Measurements from ENCODE around the gene ITPR1. TPM values are rescaled to one million over a fixed set of nuclear protein-coding genes. Genes with fewer than 3 reads are reported as not detected.

ITPR1 gene
- total RNA-seq, 1 experiment from 2014 or later = 8.7 TPM

DNA sequence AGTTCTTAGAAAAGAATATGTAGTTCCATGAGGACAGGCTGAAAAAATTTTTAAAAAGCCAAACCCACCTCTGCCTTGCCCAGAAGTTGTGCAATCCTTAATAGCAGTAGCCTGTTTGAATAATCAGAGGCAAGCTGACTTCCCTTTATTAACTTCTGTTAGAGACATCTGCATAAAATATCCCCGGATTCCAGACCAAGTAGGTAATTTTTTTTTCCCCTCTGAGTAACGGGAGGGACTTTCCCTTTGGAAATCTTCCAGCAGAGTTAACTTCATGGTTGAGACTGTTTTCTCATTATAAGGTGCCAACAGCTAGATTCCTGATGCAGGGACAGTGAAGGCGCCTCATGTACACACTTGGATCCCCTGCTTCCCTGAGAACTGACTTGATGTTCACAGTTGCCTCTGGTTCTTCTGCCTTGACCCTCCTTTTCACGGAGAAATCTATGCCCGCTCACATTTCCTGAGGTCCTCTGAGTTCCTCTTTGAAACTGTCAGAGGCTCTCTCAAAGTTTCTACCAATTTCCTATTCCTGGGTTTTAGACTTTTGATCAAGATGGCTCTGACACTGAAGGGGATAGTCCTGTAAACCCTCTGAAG, 258.5 kb downstream of the ITPR1 start:
- ChIA-PET CTCF (no interaction called here), POLR2A (no interaction called here)
- no TSS peak for BruUV-seq (replicated peaks)
- no peaks in the 10 kb centered on the region for H3K9me3 ChIP-seq (ENCODE audit: control insufficient read depth, insufficient read depth, low read depth, low read length)
- H3K27me3 ChIP-seq (ENCODE audit: control insufficient read depth, insufficient read depth, low read length) = no peaks in the 10 kb centered on the region
- H3K4me3 ChIP-seq (ENCODE audit: low read depth in 2 of 2, low read length in 2 of 2) = no peak overlapping the region
- peak overlapping the region; percentile 51; the same call in 1 of the 2 replicates for H3K27ac ChIP-seq (ENCODE audit: low read length)
- H3K4me1 ChIP-seq (ENCODE audit: control insufficient read depth, insufficient read depth, low read length) = peaks cover 2% of the 10 kb centered on the region; the same call in 1 of the 2 replicates
- ATAC-seq (0 out of 2 replicates have a peak, but pooled peaks have one; percentile 19), DNase-seq (ENCODE audit: low read depth, low spot score) (no peak)
- TF ChIP-seq, protein P1, sequence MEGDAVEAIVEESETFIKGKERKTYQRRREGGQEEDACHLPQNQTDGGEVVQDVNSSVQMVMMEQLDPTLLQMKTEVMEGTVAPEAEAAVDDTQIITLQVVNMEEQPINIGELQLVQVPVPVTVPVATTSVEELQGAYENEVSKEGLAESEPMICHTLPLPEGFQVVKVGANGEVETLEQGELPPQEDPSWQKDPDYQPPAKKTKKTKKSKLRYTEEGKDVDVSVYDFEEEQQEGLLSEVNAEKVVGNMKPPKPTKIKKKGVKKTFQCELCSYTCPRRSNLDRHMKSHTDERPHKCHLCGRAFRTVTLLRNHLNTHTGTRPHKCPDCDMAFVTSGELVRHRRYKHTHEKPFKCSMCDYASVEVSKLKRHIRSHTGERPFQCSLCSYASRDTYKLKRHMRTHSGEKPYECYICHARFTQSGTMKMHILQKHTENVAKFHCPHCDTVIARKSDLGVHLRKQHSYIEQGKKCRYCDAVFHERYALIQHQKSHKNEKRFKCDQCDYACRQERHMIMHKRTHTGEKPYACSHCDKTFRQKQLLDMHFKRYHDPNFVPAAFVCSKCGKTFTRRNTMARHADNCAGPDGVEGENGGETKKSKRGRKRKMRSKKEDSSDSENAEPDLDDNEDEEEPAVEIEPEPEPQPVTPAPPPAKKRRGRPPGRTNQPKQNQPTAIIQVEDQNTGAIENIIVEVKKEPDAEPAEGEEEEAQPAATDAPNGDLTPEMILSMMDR (IDR thresholded peaks at IDR 0.05) = no peak
- TF ChIP-seq SIN3A (IDR thresholded peaks at IDR 0.05; ENCODE audit: borderline replicate concordance, insufficient read depth, low read depth, low read length) = no peak
- intact Hi-C loops (cut with micrococcal nuclease; ENCODE audit: unreplicated experiment) = no loop called here
- no peaks in the 10 kb centered on the region for H3K36me3 ChIP-seq (ENCODE audit: control insufficient read depth, insufficient read depth, low read length)
- in situ Hi-C loops (cut with HindIII; ENCODE audit: low pct_unique_long_range_greater_than_20kb, low sequenced_read_pairs) = no loop called here

DNA sequence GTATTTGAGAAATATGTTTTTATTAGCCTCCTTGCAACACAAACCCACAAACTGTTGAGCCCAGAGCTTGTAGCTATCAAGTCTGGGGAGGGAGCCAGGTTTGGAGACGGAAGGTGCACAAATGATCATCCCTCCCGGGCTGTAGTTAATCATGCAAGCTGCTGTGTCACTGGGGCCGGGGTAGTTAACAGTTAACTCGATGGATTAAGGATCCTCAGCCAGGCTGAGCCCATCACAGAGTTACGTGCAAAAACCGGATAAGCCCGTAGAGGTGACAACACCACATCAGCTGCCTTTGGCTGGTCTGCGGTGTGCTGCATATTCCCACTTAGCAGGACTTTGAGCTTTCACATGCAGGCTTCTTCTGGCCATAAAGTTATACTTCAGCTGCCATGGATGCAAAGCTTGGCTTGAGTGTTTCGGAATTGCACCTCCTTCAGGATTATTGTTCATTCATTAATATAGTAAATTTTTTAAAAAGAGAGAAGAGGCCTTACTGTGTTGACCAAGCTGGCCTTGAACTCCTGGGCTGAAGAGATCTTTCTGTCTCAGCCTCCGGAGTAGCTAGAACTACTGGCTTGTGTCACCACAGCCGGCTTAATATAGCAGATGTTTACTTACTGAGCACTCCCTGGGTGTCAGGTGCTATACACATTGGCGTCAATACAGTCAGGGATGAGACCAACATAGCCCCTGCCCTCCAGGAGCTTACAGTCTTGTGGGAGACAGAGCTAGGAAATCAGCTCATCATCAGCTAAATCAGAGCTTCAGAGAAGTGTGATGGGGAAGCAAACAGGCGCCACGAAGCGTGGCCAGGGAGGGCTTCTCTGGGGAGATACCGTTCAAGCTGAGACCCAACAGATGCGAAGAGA, 259.3 kb downstream of the ITPR1 start:
- CTCF ChIA-PET = no interaction called here
- no peak for ATAC-seq
- intact Hi-C loops (cut with micrococcal nuclease; ENCODE audit: unreplicated experiment) (no loop called here), in situ Hi-C loops (cut with HindIII; ENCODE audit: low pct_unique_long_range_greater_than_20kb, low sequenced_read_pairs) (no loop called here)
- POLR2A ChIA-PET = interaction anchor here (0.6 kb wide), 1 partner anchor 262 kb away, joined by 7 read pairs; no protein-coding TSS in a partner anchor
- no peaks in the 10 kb centered on the region for H3K9me3 ChIP-seq (ENCODE audit: control insufficient read depth, insufficient read depth, low read depth, low read length)
- no peaks in the 10 kb centered on the region for H3K27me3 ChIP-seq (ENCODE audit: control insufficient read depth, insufficient read depth, low read length)
- no peak overlapping the region; the same call in 1 of the 2 replicates for H3K27ac ChIP-seq (ENCODE audit: low read length)
- no peaks in the 10 kb centered on the region for H3K36me3 ChIP-seq (ENCODE audit: control insufficient read depth, insufficient read depth, low read length)
- no peak for DNase-seq (ENCODE audit: low read depth, low spot score)
- H3K4me1 ChIP-seq (ENCODE audit: control insufficient read depth, insufficient read depth, low read length) = peaks cover 2% of the 10 kb centered on the region; the same call in 1 of the 2 replicates
- no peak for TF ChIP-seq SIN3A (IDR thresholded peaks at IDR 0.05; ENCODE audit: borderline replicate concordance, insufficient read depth, low read depth, low read length)
- no peak for TF ChIP-seq TCF7L2 (IDR thresholded peaks at IDR 0.05; ENCODE audit: low read depth, low read length)
- TF ChIP-seq, protein P2, sequence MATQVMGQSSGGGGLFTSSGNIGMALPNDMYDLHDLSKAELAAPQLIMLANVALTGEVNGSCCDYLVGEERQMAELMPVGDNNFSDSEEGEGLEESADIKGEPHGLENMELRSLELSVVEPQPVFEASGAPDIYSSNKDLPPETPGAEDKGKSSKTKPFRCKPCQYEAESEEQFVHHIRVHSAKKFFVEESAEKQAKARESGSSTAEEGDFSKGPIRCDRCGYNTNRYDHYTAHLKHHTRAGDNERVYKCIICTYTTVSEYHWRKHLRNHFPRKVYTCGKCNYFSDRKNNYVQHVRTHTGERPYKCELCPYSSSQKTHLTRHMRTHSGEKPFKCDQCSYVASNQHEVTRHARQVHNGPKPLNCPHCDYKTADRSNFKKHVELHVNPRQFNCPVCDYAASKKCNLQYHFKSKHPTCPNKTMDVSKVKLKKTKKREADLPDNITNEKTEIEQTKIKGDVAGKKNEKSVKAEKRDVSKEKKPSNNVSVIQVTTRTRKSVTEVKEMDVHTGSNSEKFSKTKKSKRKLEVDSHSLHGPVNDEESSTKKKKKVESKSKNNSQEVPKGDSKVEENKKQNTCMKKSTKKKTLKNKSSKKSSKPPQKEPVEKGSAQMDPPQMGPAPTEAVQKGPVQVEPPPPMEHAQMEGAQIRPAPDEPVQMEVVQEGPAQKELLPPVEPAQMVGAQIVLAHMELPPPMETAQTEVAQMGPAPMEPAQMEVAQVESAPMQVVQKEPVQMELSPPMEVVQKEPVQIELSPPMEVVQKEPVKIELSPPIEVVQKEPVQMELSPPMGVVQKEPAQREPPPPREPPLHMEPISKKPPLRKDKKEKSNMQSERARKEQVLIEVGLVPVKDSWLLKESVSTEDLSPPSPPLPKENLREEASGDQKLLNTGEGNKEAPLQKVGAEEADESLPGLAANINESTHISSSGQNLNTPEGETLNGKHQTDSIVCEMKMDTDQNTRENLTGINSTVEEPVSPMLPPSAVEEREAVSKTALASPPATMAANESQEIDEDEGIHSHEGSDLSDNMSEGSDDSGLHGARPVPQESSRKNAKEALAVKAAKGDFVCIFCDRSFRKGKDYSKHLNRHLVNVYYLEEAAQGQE (IDR thresholded peaks at IDR 0.05; ENCODE audit: insufficient read depth in 1 of 2, low read depth in 2 of 2, low read length in 1 of 2) = no peak
- TF ChIP-seq POLR2AphosphoS5 (IDR thresholded peaks at IDR 0.05; ENCODE audit: low read depth, low read length) = no peak
- TF ChIP-seq, protein P1 (IDR thresholded peaks at IDR 0.05) = no peak
- BruUV-seq (replicated peaks) = no TSS peak
- no peak overlapping the region for H3K4me3 ChIP-seq (ENCODE audit: low read depth in 2 of 2, low read length in 2 of 2)

All from Panc1 (cell line).